ENCODE data around the gene ACOT6.
"Not testable (repeated sequence)": the region's sequence is repeated elsewhere in the genome, so short reads cannot be mapped to it uniquely, and the experiment has no call there.

The ACOT6 gene, protein sequence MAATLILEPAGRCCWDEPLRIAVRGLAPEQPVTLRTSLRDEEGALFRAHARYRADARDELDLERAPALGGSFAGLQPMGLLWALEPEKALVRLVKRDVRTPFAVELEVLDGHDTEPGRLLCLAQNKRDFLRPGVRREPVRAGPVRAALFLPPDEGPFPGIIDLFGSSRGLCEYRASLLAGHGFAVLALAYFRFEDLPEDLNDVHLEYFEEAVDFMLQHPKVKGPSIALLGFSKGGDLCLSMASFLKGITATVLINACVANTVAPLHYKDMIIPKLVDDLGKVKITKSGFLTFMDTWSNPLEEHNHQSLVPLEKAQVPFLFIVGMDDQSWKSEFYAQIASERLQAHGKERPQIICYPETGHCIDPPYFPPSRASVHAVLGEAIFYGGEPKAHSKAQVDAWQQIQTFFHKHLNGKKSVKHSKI
- total RNA-seq: 0 to 0.13 (median 0) reads per million in 9 experiments

DNA sequence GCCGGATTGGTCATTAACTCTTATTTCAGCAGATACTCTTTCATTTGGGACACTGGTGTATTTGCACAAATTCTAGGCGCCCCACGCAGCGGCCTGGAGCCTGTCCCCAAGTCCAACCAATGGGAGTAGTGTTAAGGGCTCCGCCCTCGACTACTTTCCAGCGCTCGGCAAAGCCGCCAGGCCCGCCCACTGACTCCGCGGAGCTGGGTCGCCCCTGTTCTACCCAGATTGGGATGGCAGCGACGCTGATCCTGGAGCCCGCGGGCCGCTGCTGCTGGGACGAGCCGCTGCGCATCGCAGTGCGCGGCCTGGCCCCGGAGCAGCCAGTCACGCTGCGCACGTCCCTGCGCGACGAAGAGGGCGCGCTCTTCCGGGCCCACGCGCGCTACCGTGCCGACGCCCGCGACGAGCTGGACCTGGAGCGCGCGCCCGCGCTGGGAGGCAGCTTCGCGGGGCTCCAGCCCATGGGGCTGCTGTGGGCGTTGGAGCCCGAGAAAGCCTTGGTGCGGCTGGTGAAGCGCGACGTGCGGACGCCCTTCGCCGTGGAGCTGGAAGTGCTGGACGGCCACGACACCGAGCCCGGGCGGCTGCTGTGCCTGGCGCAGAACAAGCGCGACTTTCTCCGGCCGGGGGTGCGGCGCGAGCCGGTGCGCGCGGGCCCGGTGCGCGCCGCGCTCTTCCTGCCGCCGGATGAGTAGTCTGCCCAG lies at the start of gene ACOT6:
Gene ACOT6, plus strand, starts transcription at position 179 of the 707 bp plus-strand sequence. Its CDS starts 55 bp downstream, at position 234.
- H3K27ac Mint-ChIP-seq: peak within 1 kb of the TSS; percentile 84 to 88
- H3K36me3 Mint-ChIP-seq (ENCODE audit: insufficient read depth): peaks cover 5% of the 10 kb centered on the region
- ATAC-seq (replicated peaks) (peak; percentile 90), DNase-seq (peak; percentile 53 to 68 (median 63))
- peak within 1 kb of the TSS; percentile 83 to 88 for H3K4me3 Mint-ChIP-seq
- H3K4me1 Mint-ChIP-seq (ENCODE audit: low read depth in 2 of 2): peaks cover 3 to 4% of the 10 kb centered on the region in 2 donors
- no peaks in the 10 kb centered on the region for H3K9me3 Mint-ChIP-seq
- H3K27me3 Mint-ChIP-seq: peaks cover 0 to 8% of the 10 kb centered on the region in 2 donors

DNA sequence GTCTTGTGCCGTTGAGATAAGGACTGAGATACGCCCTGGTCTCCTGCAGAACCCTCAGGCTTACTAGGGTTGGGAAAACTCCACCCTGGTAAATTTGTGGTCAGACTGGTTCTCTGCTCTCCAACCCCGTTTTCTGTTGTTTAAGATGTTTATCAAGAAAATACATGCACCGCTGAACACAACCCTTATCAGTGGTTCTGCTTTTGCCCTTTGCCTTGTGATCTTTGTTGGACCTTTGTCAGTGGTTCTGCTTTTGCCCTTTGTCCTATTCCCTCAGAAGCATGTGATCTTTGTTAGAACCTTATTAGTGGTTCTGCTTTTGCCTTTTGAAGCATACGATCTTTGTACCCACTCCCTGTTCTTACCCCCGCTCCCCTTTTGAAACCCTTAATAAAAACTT lies 49.6 kb upstream of the ACOT6 start:
- peaks cover 19 to 20% of the 10 kb centered on the region in 2 donors for H3K4me1 Mint-ChIP-seq (ENCODE audit: low read depth in 2 of 2)
- not testable (repeated sequence) for DNase-seq; ATAC-seq (replicated peaks); H3K27ac Mint-ChIP-seq; H3K9me3 Mint-ChIP-seq; H3K4me3 Mint-ChIP-seq; H3K27me3 Mint-ChIP-seq; H3K36me3 Mint-ChIP-seq (ENCODE audit: insufficient read depth)

DNA sequence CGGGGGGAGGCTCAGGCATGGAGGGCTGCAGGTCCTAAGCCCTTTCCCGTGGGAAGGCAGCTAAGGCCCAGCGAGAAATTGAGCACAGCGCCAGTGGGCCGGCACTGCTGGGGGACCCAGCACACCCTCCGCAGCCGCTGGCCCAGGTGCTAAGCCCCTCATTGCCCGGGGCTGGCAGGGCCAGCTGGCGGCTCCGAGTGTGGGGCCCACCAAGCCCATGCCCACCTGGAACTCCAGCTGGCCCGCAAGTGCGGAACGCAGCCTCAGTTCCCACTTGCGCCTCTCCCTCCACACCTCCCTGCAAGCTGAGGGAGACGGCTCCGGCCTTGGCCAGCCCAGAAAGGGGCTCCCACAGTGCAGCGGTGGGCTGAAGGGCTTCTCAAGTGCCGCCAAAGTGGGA lies 45.9 kb upstream of the ACOT6 start:
- H3K36me3 Mint-ChIP-seq (ENCODE audit: insufficient read depth): peaks cover 24% of the 10 kb centered on the region
- peaks cover 36 to 39% of the 10 kb centered on the region in 2 donors for H3K4me1 Mint-ChIP-seq (ENCODE audit: low read depth in 2 of 2)
- peak overlapping the region in 1 of 2 donors; percentile 17 for H3K4me3 Mint-ChIP-seq
- H3K27ac Mint-ChIP-seq; ATAC-seq (replicated peaks); H3K9me3 Mint-ChIP-seq; DNase-seq; H3K27me3 Mint-ChIP-seq: not testable (repeated sequence)

DNA sequence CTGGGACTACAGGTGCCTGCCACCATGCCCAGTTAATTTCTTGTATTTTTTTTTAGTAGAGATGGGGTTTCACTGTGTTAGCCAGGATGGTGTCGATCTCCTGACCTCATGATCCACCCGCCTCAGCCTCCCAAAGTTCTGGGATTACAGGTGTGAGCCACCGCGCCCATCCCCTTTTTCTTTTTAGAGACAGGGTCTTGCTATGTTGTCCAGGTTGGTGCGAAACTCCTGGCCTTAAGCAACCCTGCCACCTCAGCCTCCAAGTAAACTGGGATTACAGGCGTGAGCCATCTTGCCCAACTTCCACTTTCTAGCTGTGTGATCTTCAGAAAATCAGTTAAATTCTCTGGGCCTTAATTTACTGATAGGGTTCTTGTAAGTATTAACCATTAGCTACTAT lies 45.4 kb upstream of the ACOT6 start:
- not testable (repeated sequence) for H3K9me3 Mint-ChIP-seq; ATAC-seq (replicated peaks); DNase-seq; H3K27me3 Mint-ChIP-seq
- H3K4me1 Mint-ChIP-seq (ENCODE audit: low read depth in 2 of 2): peaks cover 36 to 39% of the 10 kb centered on the region in 2 donors
- H3K36me3 Mint-ChIP-seq (ENCODE audit: insufficient read depth): peaks cover 25% of the 10 kb centered on the region
- peak overlapping the region; percentile 92 to 95 for H3K4me3 Mint-ChIP-seq
- peak overlapping the region; percentile 35 to 96 for H3K27ac Mint-ChIP-seq

DNA sequence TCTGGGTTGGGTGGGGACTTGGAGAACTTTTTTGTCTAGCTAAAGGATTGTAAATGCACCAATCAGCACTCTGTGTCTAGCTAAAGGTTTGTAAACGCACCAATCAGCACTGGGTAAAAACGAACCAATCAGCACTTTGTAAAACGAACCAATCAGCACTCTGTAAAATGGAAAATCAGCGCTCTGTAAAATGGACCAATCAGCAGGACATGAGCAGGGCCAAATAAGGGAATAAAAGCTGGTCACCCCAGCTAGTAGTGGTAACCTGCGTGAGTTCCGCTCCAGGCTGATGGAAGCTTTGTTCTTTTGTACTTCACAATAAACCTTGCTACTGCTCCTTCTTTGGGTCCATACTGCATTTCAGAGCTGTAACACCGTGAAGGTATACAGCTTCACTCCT lies 45.0 kb upstream of the ACOT6 start:
- Mint-ChIP-seq H3K27ac (peak overlapping the region; percentile 95 to 96), H3K27me3 (no peaks in the 10 kb centered on the region), H3K9me3 (no peaks in the 10 kb centered on the region), H3K4me3 (peak overlapping the region; percentile 92 to 95), H3K4me1 (ENCODE audit: low read depth in 2 of 2) (peaks cover 36 to 39% of the 10 kb centered on the region in 2 donors), H3K36me3 (ENCODE audit: insufficient read depth) (peaks cover 25% of the 10 kb centered on the region)
- ATAC-seq (replicated peaks) (no peak), DNase-seq (no peak)

DNA sequence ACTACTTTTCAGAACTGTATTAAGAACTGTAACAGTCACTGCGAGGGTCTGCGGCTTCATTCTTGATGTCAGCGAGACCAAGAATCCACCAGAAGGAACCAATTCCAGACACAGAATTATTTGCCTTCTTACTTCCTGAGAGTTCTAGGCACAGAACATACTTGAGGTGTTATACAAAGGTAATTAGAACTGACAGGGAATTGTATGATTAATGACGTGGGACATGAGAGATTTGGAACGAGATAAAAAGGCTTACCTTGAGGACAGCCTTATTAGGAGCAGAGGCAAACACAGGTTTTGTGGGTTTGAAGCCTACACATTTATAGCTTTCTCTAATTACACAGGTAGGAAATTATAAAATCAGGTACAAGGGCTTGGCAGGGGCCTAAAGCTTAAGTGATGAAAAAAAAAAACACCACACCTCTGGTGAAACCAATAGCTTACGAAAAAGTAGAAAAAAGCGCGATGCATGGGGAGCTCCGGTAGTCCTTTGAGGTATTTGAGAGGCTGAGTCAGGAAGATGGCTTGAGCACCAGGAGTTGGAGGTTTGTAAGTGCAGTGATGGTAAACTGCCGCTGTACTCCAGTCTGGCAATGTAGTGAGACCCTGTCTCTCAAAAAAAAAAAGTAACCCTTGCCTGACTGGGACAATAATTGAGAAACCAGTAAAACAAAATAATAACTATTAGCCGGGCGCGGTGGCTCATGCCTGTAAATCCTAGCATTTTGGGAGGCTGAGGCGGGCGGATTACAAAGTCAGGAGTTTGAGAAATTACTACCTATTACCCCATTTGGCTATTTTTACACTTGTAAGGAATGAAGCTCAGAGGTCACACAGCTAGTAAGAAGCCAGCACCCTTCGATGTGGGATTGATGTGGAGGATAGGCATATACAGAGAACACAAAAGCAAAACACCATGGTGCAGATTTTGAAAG lies 44.1 kb upstream of the ACOT6 start:
- H3K4me1 Mint-ChIP-seq (ENCODE audit: low read depth in 2 of 2): peaks cover 36 to 39% of the 10 kb centered on the region in 2 donors
- DNase-seq: no peak
- H3K36me3 Mint-ChIP-seq (ENCODE audit: insufficient read depth): peaks cover 27% of the 10 kb centered on the region
- H3K27ac Mint-ChIP-seq: peak overlapping the region; percentile 95 to 96
- H3K27me3 Mint-ChIP-seq: no peaks in the 10 kb centered on the region
- no peaks in the 10 kb centered on the region for H3K9me3 Mint-ChIP-seq
- H3K4me3 Mint-ChIP-seq: peak overlapping the region; percentile 92 to 95
- ATAC-seq (replicated peaks): no peak

DNA sequence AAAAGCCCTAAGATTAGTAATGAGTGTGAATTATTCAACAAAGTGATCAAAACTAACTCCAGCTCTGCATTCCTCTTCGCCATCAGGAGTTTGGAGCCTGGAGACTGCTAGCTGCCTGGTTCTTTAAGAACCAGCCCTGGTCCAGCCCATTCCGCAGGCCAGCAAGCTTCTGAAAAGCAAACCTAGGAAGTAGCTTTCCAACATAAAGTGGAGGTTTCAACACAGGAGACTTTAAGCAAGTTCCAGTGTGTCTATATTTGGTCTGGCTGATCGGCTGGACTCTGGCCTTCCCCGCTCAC lies 43.5 kb upstream of the ACOT6 start:
- H3K36me3 Mint-ChIP-seq (ENCODE audit: insufficient read depth): peaks cover 34% of the 10 kb centered on the region
- not testable (repeated sequence) for H3K9me3 Mint-ChIP-seq; H3K27me3 Mint-ChIP-seq; DNase-seq; ATAC-seq (replicated peaks)
- H3K4me3 Mint-ChIP-seq: peak overlapping the region; percentile 92 to 95
- peak overlapping the region; percentile 95 to 96 for H3K27ac Mint-ChIP-seq
- H3K4me1 Mint-ChIP-seq (ENCODE audit: low read depth in 2 of 2): peaks cover 36 to 39% of the 10 kb centered on the region in 2 donors

DNA sequence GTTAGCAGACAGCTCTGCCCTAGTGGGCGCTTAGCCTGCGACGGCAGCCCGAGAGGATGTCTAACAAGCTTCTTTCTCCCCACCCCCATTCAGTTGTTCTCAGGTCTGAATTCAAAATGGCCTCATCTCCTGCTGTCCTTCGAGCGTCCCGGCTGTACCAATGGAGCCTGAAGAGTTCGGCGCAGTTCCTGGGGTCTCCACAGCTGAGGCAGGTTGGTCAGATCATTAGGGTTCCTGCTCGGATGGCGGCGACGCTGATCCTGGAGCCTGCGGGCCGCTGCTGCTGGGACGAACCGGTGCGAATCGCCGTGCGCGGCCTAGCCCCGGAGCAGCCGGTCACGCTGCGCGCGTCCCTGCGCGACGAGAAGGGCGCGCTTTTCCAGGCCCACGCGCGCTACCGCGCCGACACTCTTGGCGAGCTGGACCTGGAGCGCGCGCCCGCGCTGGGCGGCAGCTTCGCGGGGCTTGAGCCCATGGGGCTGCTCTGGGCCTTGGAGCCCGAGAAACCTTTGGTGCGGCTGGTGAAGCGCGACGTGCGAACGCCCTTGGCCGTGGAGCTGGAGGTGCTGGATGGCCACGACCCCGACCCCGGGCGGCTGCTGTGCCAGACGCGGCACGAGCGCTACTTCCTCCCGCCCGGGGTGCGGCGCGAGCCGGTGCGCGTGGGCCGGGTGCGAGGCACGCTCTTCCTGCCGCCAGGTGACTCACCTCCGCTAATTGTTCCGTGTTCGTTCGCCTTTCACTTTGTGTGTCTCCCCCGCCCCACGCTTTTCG lies 42.9 kb upstream of the ACOT6 start, which contains the start of gene ACOT2:
Gene ACOT2, plus strand, starts transcription at position 29 of the 774 bp plus-strand sequence. Its CDS starts 28 bp downstream, at position 57.
- H3K9me3 Mint-ChIP-seq, H3K27me3 Mint-ChIP-seq: not testable (repeated sequence)
- Mint-ChIP-seq H3K27ac (peak within 1 kb of the TSS; percentile 95 to 96), H3K4me1 (ENCODE audit: low read depth in 2 of 2) (peaks cover 36 to 39% of the 10 kb centered on the region in 2 donors), H3K36me3 (ENCODE audit: insufficient read depth) (peaks cover 39% of the 10 kb centered on the region), H3K4me3 (peak within 1 kb of the TSS; percentile 92 to 95)
- ATAC-seq (replicated peaks) (peak; percentile 78), DNase-seq (peak; percentile 64 to 68 (median 66))

DNA sequence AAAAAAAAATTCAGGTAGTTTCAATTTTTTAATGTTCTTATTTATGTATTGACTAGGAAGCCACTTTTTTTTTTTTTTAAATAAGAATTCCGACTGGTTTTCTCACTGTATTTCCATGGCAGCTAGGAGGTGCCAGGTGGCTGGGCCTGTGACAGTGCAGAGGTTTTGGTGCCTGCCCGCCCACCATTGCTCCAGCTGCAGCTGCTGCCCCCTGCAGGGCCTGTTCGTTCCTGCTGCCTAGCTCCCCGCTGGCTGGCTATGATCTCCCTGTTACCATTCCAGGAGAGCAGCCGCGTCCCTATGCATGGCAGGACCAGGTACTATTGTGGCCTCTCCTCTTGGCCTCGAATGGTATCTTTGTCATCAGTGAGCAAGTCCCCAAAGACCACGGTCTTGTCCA lies 41.4 kb upstream of the ACOT6 start:
- not testable (repeated sequence) for H3K27me3 Mint-ChIP-seq, H3K27ac Mint-ChIP-seq, H3K9me3 Mint-ChIP-seq
- Mint-ChIP-seq H3K4me3 (peak overlapping the region; percentile 92 to 95), H3K36me3 (ENCODE audit: insufficient read depth) (peaks cover 42% of the 10 kb centered on the region), H3K4me1 (ENCODE audit: low read depth in 2 of 2) (peaks cover 27 to 28% of the 10 kb centered on the region in 2 donors)
- ATAC-seq (replicated peaks) (peak; percentile 62), DNase-seq (peak; percentile 54 to 72 (median 63))

DNA sequence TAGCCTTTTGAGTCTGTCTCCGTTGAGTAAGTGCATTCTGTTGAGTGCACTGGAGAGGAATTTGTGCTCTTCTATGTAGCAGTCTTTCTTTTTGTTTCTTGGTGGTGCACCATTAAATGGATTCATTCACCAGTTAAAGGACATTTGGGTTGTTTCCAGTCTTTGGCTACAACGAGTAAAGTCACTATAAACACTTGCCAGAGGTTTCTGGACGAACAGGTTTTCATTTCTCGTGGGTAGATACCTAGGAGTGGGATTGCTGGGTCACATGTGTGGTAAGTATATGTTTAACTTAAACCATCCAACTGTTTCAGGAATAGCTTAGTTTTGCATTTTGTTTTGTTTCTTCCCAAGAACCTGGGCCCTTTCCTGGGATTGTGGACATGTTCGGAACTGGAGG lies 39.3 kb upstream of the ACOT6 start:
- not testable (repeated sequence) for H3K4me3 Mint-ChIP-seq; ATAC-seq (replicated peaks); H3K27ac Mint-ChIP-seq; DNase-seq; H3K27me3 Mint-ChIP-seq; H3K9me3 Mint-ChIP-seq
- H3K36me3 Mint-ChIP-seq (ENCODE audit: insufficient read depth): peaks cover 55% of the 10 kb centered on the region
- peaks cover 14 to 16% of the 10 kb centered on the region in 2 donors for H3K4me1 Mint-ChIP-seq (ENCODE audit: low read depth in 2 of 2)

DNA sequence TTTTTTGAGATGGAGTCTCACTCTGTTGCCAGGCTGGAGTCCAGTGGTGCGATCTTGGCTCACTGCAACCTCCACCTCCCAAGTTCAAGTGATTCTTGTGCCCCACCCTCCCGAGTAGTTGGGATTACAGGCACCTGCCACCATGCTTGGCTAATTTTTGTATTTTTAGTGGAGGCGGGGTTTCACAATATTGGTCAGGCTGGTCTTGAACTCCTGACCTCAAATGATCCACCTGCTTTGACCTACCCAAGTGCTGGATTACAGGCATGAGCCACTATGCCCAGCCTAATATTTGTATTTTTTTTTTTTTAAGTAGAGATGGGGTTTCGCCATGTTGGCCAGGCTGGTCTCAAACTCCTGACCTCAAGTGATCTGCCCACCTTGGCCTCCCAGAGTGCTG lies 38.6 kb upstream of the ACOT6 start:
- not testable (repeated sequence) for DNase-seq; ATAC-seq (replicated peaks); H3K27ac Mint-ChIP-seq; H3K4me1 Mint-ChIP-seq (ENCODE audit: low read depth in 2 of 2); H3K4me3 Mint-ChIP-seq; H3K9me3 Mint-ChIP-seq; H3K27me3 Mint-ChIP-seq
- peaks cover 60% of the 10 kb centered on the region for H3K36me3 Mint-ChIP-seq (ENCODE audit: insufficient read depth)

DNA sequence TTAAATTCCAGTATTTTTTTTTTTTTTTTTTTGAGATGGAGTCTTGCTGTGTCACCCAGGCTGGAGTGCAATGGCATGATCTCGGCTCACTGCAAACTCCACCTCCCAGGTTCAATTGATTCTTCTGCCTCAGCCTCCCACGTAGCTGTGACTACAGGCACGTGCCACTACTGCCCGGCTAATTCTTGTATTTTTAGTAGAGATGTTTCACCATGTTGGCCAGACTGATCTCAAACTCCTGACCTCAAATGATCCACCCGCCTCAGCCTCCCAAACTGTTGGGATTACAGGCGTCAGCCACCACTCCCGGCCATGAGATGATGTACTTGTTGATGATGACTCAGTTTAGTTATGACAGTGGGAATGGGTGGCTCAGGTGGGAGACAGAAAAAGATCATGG lies 38.1 kb upstream of the ACOT6 start:
- H3K4me1 Mint-ChIP-seq (ENCODE audit: low read depth in 2 of 2): not testable (repeated sequence)

More for the DNA sequence above, 38.1 kb upstream of the ACOT6 start:
- H3K27ac Mint-ChIP-seq; DNase-seq; H3K9me3 Mint-ChIP-seq; ATAC-seq (replicated peaks); H3K27me3 Mint-ChIP-seq; H3K4me3 Mint-ChIP-seq: not testable (repeated sequence)
- H3K36me3 Mint-ChIP-seq (ENCODE audit: insufficient read depth): peaks cover 58% of the 10 kb centered on the region

Measured in effector memory CD8-positive, alpha-beta T cell (primary cell).